GM12878 (cell line): ENCODE measurements around the gene TMX4. TPM values are rescaled to one million over a fixed set of nuclear protein-coding genes. Genes with fewer than 3 reads are reported as not detected.

Source experiments
- BACH1 ChIP-seq: fragments of 450-650 bp; IDR thresholded peaks from 2 replicates; pipeline ENCODE4 v1.6.1; 2017; ENCODE audit warnings: mild to moderate bottlenecking, borderline replicate concordance
- BCL11A ChIP-seq: IDR thresholded peaks from 2 replicates; pipeline ENCODE4 v1.6.1; 2011; ENCODE audit warnings: low read depth, low read length
- DPF2 ChIP-seq: fragments of 450-650 bp; IDR thresholded peaks from 2 replicates; pipeline ENCODE4 v1.6.1; 2017; ENCODE audit warnings: mild to moderate bottlenecking
- HDAC6 ChIP-seq: fragments of 200-600 bp; sonication (generic); IDR thresholded peaks from one replicate; pipeline ENCODE4 v1.8.0; 2017; ENCODE audit warnings: antibody characterized with exemption; ENCODE audit not compliant: unreplicated experiment
- HDGF ChIP-seq: fragments of 450-650 bp; IDR thresholded peaks from 2 replicates; pipeline ENCODE4 v1.6.1; 2016; ENCODE audit warnings: antibody characterized with exemption
- NFYB ChIP-seq: IDR thresholded peaks from 2 replicates; pipeline ENCODE4 v1.6.1; 2011; ENCODE audit warnings: low read depth, mild to moderate bottlenecking, low read length, improper control_type of control experiment, moderate library complexity; ENCODE audit not compliant: insufficient read depth
- POLR2AphosphoS2 ChIP-seq: IDR thresholded peaks from 2 replicates; pipeline ENCODE4 v1.6.1; 2011; ENCODE audit warnings: low read depth, mild to moderate bottlenecking, low read length, improper control_type of control experiment, moderate library complexity
- RBBP5 ChIP-seq: fragments of 200-600 bp; sonication (generic); conservative IDR thresholded peaks from 2 replicates; pipeline ENCODE4 v1.6.1; 2016
- RUNX3 ChIP-seq: IDR thresholded peaks from 2 replicates; pipeline ENCODE4 v1.6.1; 2012; ENCODE audit warnings: low read length, inconsistent platforms
- SMARCA5 ChIP-seq: fragments of 450-650 bp; IDR thresholded peaks from 2 replicates; pipeline ENCODE4 v1.6.1; 2017; ENCODE audit warnings: mild to moderate bottlenecking
- SREBF1 ChIP-seq: IDR thresholded peaks from 2 replicates; pipeline ENCODE4 v1.6.1; 2012; ENCODE audit warnings: mild to moderate bottlenecking, low read length
- SREBF2 ChIP-seq: IDR thresholded peaks from 2 replicates; pipeline ENCODE4 v1.6.1; 2012; ENCODE audit warnings: mild to moderate bottlenecking, low read length
- SUPT20H ChIP-seq: IDR thresholded peaks from 2 replicates; pipeline ENCODE4 v1.6.1; 2011; ENCODE audit warnings: low read depth, mild to moderate bottlenecking, low read length, moderate library complexity, borderline replicate concordance; ENCODE audit not compliant: control insufficient read depth
- TCF3 ChIP-seq: IDR thresholded peaks from 2 replicates; pipeline ENCODE4 v1.6.1; 2012; ENCODE audit warnings: low read depth, mild to moderate bottlenecking, low read length, borderline replicate concordance; ENCODE audit not compliant: insufficient read depth
- ZBED1 ChIP-seq: IDR thresholded peaks from 2 replicates; pipeline ENCODE4 v1.6.1; 2016; ENCODE audit warnings: borderline replicate concordance
- polyA plus RNA-seq, 11 experiments: library from polyadenylated mRNA; depleted of rRNA in 4 of 11; unstranded in 6 of 11; stranded (reverse) in 5 of 11; fragments of >200 nt; fragmentation: Nextera tagmentation in 4 of 11; fragmentation: Illumina TruSeq in 1 of 11; extraction: Ambion mirVana in 4 of 11; extraction: Trizol in 1 of 11; gene quantifications; 1 replicate in 1 of 11; 2 replicates in 10 of 11; pipeline versions ENCODE4 v1.2.1 to v1.2.3, GENCODE V29; 2011 to 2016; ENCODE audit warnings: inconsistent platforms in 2 of 11, missing spikeins in 2 of 11, low read depth in 1 of 11
- total RNA-seq, 4 experiments: library from RNA; depleted of rRNA in 3 of 4; stranded (reverse); fragments of >200 nt in 3 of 4; fragmentation: Illumina TruSeq in 1 of 4; extraction: Trizol in 1 of 4; gene quantifications; 2 replicates each; pipeline versions ENCODE4 v1.2.1 to v1.2.3, GENCODE V29; 2013 to 2021
- TF ChIP-seq, protein P1 (sequence below): IDR thresholded peaks from 2 replicates; pipeline ENCODE4 v1.6.1; 2012; ENCODE audit warnings: improper control_type of control experiment, low read depth, low read length; ENCODE audit not compliant: insufficient replicate concordance
- TF ChIP-seq, protein P2 (sequence below): IDR thresholded peaks from 2 replicates; pipeline ENCODE4 v1.6.1; 2011; ENCODE audit warnings: low read depth, mild to moderate bottlenecking, low read length, moderate library complexity, borderline replicate concordance; ENCODE audit errors: extremely low read depth
- TF ChIP-seq, protein P3 (sequence below): fragments of 450-650 bp; IDR thresholded peaks from 2 replicates; pipeline ENCODE4 v1.6.1; 2017; ENCODE audit warnings: mild to moderate bottlenecking, low read depth, inconsistent platforms; ENCODE audit not compliant: poor library complexity, severe bottlenecking
- TF ChIP-seq, protein P4 (sequence below): IDR thresholded peaks from 2 replicates; pipeline ENCODE4 v1.6.1; 2012; ENCODE audit warnings: low read length, inconsistent platforms
- TF ChIP-seq, protein P5 (sequence below): fragments of 150-350 bp; IDR thresholded peaks from 2 replicates; pipeline ENCODE4 v1.6.1; 2014; ENCODE audit warnings: mild to moderate bottlenecking, low read depth, low read length

Gene TMX4
- total and polyA plus RNA-seq, 10 of the 15 experiments (the other 5 are each of a cell fraction or from before 2014, with no cell fraction given): 3.9 to 19.9 (median 11.1) TPM

DNA sequence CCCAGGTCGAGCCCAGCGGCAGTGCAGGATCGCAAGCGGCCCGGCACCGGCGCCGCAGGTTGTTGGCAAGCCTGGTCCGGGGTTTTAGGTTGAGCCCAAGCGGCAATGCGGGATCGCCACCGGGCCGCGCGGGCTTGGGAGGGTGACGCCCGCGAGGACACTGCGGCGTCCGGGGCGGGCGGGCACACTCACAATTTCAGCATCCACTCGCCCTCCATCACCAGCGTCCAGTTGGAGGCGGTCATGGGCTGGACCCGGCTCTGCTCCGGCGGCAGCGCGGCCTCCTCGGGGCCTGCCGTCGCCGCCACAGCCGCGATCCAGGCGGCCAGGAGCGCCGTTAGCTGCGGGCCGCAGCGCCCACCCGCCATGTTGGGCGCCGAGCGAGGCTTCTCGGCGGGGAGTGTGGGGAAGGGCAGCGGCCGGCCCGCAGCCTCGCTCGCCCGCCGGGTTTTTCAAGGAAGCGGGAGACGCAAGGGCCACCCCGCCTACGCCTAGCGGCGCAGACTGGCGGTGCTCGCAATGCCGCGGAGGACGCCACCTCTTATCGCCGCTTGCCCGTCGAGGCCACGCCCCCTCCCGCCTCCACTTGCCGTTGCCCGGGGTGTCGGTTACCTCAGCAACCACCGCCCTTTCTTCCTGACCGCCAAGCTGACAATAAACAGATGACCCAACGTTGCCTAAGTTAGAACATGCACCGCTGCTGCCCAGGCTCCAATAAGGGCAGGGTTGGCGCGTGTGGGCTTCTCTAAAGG lies at the start of gene TMX4 (continued):
- TF ChIP-seq, protein P1, sequence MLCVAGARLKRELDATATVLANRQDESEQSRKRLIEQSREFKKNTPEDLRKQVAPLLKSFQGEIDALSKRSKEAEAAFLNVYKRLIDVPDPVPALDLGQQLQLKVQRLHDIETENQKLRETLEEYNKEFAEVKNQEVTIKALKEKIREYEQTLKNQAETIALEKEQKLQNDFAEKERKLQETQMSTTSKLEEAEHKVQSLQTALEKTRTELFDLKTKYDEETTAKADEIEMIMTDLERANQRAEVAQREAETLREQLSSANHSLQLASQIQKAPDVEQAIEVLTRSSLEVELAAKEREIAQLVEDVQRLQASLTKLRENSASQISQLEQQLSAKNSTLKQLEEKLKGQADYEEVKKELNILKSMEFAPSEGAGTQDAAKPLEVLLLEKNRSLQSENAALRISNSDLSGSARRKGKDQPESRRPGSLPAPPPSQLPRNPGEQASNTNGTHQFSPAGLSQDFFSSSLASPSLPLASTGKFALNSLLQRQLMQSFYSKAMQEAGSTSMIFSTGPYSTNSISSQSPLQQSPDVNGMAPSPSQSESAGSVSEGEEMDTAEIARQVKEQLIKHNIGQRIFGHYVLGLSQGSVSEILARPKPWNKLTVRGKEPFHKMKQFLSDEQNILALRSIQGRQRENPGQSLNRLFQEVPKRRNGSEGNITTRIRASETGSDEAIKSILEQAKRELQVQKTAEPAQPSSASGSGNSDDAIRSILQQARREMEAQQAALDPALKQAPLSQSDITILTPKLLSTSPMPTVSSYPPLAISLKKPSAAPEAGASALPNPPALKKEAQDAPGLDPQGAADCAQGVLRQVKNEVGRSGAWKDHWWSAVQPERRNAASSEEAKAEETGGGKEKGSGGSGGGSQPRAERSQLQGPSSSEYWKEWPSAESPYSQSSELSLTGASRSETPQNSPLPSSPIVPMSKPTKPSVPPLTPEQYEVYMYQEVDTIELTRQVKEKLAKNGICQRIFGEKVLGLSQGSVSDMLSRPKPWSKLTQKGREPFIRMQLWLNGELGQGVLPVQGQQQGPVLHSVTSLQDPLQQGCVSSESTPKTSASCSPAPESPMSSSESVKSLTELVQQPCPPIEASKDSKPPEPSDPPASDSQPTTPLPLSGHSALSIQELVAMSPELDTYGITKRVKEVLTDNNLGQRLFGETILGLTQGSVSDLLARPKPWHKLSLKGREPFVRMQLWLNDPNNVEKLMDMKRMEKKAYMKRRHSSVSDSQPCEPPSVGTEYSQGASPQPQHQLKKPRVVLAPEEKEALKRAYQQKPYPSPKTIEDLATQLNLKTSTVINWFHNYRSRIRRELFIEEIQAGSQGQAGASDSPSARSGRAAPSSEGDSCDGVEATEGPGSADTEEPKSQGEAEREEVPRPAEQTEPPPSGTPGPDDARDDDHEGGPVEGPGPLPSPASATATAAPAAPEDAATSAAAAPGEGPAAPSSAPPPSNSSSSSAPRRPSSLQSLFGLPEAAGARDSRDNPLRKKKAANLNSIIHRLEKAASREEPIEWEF: no peak
- TF ChIP-seq RUNX3 (peak; percentile 44; the same call in 1 of the 2 replicates), TCF3 (no peak), ZBED1 (no peak), SMARCA5 (peak; percentile 82; the same call in 1 of the 2 replicates), DPF2 (peak; percentile 90), POLR2AphosphoS2 (peak; percentile 60; the same call in 1 of the 2 replicates), SREBF2 (no peak), SUPT20H (no peak), HDAC6 (no peak), SREBF1 (no peak), BCL11A (no peak), NFYB (no peak), HDGF (0 out of 2 replicates have a peak, but pooled peaks have one; percentile 40), RBBP5 (no peak; the same call in 1 of the 2 replicates), BACH1 (peak; percentile 74; the same call in 1 of the 2 replicates)
- TF ChIP-seq, protein P2, sequence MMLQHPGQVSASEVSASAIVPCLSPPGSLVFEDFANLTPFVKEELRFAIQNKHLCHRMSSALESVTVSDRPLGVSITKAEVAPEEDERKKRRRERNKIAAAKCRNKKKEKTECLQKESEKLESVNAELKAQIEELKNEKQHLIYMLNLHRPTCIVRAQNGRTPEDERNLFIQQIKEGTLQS: no peak
- TF ChIP-seq, protein P3, sequence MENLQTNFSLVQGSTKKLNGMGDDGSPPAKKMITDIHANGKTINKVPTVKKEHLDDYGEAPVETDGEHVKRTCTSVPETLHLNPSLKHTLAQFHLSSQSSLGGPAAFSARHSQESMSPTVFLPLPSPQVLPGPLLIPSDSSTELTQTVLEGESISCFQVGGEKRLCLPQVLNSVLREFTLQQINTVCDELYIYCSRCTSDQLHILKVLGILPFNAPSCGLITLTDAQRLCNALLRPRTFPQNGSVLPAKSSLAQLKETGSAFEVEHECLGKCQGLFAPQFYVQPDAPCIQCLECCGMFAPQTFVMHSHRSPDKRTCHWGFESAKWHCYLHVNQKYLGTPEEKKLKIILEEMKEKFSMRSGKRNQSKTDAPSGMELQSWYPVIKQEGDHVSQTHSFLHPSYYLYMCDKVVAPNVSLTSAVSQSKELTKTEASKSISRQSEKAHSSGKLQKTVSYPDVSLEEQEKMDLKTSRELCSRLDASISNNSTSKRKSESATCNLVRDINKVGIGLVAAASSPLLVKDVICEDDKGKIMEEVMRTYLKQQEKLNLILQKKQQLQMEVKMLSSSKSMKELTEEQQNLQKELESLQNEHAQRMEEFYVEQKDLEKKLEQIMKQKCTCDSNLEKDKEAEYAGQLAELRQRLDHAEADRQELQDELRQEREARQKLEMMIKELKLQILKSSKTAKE: no peak
- TF ChIP-seq, protein P4, sequence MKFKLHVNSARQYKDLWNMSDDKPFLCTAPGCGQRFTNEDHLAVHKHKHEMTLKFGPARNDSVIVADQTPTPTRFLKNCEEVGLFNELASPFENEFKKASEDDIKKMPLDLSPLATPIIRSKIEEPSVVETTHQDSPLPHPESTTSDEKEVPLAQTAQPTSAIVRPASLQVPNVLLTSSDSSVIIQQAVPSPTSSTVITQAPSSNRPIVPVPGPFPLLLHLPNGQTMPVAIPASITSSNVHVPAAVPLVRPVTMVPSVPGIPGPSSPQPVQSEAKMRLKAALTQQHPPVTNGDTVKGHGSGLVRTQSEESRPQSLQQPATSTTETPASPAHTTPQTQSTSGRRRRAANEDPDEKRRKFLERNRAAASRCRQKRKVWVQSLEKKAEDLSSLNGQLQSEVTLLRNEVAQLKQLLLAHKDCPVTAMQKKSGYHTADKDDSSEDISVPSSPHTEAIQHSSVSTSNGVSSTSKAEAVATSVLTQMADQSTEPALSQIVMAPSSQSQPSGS: no peak
- TF ChIP-seq, protein P5, sequence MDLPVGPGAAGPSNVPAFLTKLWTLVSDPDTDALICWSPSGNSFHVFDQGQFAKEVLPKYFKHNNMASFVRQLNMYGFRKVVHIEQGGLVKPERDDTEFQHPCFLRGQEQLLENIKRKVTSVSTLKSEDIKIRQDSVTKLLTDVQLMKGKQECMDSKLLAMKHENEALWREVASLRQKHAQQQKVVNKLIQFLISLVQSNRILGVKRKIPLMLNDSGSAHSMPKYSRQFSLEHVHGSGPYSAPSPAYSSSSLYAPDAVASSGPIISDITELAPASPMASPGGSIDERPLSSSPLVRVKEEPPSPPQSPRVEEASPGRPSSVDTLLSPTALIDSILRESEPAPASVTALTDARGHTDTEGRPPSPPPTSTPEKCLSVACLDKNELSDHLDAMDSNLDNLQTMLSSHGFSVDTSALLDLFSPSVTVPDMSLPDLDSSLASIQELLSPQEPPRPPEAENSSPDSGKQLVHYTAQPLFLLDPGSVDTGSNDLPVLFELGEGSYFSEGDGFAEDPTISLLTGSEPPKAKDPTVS: no peak
